GM18517 (cell line): ENCODE measurements around the gene ZCCHC7.
A peak's percentile ranks its signal among the peaks of the same experiment; 100 is the strongest.
"Not testable (repeated sequence)": the region's sequence is repeated elsewhere in the genome, so short reads cannot be mapped to it uniquely, and the experiment has no call there.

Source experiments
- ATAC-seq: cut with Tn5 transposase; IDR thresholded peaks from one replicate; pipeline ENCODE4 v1.9.1; 2021; ENCODE audit warnings: mild to moderate bottlenecking, moderate library complexity; ENCODE audit not compliant: unreplicated experiment

ZCCHC7 gene

DNA sequence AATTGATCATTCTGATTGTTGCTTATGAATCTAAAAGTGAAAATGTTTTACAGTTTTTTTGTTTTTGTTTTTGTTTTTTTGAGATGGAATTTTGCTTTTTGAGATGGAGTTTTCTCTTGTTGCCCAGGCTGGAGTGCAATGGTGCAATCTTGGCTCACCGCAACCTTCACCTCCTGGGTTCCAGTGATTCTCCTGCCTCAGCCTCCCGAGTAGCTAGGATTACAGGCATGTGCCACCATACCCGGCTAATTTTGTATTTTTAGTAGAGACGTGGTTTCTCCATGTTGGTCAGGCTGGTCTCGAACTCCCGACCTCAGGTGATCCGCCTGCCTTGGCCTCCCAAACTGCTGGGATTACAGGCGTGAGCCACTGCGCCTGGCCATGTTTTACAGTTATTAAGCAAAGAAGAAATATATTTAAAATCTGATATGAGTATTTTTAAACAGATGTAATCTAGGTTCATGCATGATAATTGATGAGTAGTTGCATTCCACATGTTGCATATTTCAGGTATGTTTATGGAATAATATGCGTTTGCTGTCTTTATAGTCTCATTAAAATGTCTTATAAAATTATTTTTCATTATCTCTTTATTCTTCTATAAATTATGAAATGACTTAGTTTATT is 171.4 kb downstream of the ZCCHC7 start:
- ATAC-seq: not testable (repeated sequence)

DNA sequence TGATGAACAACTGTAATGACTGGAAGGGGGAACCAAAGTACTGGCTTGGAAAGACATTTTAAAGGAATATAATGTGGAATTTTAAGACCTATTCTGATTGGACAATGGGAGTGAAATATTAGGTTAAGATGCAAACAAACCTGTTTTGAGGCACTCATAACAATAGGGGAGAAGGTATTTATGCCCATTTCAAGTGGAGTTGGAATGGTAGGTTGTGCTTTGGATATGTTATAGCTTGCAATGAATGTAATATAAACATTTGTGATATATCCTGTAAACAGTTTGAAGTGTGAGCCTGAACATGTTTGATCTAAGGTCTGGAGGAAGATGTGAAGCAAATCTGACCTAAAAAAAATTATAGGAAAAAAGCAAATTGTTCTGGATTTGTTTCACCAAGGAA is 172.5 kb downstream of the ZCCHC7 start:
- no peak for ATAC-seq

DNA sequence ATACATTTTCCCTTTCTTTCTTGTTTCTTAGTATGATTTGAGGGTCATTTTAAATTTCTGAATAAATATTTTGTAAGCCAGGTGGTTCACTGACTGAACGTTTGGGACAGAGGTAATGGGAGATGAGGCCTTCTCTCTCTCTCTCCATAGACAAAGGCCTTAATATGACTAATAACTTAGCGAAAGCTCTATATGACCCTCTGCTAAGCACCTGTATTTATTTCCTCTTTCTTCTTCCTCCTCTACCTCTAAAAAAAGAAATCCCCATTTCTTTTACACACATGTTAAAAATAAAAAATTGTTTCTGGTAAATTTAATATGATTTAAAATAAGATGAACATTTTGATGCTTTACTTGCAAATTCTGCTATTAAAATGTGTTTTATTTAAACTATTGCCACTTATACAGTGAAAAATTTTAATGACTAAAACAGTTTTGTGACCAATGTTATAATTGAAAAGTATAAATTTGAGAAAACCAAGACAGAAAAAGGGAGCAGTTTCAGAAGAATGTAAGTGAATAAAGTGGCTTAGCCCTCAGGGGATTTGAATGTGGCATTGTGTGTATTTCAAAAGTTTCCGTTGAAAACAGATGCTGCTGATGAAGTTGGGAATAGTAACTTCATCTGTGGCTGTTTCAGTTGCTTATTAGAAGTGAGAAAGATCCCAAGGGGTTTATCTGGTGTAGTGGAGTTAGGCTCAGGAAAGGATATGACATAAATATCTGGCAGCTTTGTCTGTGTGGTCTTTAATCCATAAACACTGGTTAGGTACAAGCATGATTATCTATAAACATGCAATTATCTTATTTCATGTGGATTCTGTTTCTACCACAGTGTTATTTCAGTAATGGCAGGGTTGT is 173.5 kb downstream of the ZCCHC7 start:
- ATAC-seq: peak; percentile 49

DNA sequence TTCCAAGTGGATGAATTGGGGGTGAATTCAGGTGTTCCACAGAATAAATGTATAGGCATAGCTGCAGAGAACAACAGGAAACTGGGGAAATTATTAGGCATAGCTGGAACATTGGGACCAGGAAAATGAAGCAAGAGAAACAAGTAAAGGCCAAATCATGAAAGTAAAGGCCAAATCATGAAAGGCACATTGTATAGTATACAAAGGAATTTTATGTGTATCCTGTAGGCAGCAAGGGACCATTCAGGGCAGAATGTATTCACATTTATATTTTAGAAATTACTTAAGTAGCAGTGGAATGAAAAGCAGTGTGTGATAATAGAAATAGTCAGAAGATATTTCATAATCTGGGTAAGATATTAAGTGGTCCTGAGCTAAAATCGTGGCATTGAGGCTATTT is 174.8 kb downstream of the ZCCHC7 start:
- no peak for ATAC-seq

DNA sequence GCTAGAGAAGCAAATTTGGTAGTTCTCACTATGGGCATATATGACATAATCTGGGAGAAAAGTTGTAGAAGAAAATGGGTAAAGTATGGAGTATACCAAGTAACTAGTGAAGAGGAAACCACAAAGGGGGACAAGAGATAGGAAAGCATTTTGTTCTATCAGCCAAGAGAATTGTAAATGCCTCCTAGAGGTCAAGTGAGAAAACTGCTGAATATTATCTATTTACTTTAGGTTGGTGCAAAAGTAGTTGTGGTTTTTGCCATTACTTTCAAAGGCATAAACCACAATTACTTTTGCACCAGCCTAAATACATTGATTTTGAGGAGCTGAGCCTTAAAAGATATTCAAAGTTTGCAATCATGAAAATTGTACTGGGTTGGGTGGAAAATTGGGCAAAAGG is 175.4 kb downstream of the ZCCHC7 start:
- no peak for ATAC-seq

DNA sequence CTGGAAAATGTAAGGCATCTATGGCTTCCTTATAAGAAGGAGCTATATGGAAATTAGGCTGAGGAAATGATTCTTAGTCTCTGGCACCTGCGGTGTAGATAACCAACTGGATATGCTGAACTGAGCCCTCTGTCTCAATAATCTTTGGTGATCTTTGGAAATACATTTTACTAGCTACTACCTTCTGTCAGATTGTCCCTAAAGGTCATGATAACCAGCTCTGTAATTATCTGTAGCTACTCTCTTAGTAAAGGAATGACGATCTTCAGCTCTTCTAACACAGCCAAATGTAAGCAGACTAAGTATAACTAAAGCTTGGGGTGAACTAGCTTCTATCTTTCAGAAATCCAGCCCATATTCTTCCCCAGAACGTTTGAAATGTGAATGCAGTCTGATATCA is 177.2 kb downstream of the ZCCHC7 start:
- ATAC-seq: no peak

DNA sequence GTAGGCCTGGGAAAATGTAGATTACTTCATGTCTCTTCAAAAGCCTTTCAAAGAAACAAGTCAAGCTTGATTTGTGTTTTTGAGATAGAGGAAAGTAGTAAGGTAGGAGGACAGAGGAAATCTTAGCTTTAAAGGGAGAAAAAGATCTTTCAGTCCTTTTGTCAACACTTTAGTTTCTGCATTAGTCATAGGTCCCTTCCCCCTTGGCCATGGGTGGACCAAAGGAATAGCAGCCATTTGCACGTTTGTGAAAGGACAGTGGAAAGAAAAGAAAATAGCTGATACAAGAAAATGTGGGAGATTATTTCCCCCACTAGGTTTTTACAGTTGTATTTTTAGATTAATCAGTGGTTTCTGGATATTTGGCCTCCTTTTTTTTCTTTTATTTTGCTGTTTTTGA is 180.2 kb downstream of the ZCCHC7 start:
- ATAC-seq: no peak

DNA sequence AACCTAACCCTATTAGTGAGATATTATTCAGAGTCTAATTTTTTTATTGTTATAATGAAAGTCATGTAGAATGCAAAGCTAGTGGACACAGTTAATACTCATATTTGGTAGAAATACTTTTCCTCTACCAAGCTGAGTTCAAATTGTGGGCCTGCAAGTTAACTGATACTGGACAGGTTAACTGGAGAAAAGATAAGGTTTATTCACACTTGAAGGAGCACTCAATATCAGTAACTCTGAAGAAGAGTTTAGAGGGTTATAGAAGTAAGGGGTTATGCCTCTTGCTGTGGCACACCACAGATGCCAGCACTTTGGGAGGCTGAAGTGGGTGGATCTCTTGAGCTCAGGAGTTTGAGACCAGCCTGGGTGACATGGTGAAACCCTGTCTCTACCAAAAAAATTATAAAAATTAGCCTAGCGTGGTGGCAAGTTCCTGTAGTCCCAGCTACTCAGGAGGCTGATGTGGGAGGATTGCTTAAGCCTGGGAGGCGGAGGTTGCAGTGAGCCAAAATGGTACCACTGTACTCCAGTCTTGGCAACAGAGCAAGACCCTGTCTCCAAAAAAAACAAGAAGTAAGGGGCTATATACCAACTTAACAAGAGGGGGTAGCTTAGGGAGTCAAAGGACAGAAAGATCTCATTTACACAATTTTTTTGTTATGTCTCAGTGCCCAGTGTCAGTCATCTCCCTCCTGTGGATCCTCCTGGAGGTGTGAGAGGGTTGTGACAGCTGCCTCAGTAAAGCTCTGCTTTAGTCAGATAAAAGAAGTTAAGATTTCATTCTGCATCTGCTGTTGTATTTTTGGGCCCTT is 180.9 kb downstream of the ZCCHC7 start:
- no peak for ATAC-seq

DNA sequence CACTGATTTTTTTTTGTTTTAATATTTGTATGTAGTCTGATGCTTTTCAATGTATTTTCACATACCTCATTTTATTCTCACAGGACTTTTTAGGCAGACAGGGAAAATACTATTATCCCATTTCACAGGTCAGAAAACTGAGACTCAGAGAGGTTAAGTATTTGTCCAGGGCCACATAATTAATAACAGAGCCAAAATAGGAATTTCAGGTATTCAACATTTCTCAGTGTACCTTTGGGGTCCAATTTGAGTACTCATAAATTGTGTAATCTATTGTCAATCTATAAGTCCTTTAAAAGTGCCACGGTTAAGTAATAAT is 181.4 kb downstream of the ZCCHC7 start:
- ATAC-seq: no peak

DNA sequence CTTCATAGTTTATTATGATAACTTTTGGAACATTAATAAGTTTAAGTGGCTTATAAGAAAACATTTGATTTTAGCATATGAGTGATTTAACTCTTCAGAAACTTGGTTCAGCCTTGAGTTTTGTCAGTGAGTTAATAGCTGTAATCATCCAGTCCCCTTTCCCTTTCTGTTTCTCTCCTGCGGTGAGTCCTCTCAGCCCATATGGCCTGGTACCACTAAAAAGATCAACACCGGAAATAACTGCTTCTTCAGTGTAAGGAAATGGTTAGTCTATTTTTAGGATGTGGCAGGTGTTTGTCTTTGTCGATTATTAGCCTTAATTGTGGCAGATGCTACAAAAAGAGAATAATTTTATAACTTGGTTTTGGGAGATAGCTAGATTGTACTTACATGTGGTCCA is 181.9 kb downstream of the ZCCHC7 start:
- peak; percentile 83 for ATAC-seq

DNA sequence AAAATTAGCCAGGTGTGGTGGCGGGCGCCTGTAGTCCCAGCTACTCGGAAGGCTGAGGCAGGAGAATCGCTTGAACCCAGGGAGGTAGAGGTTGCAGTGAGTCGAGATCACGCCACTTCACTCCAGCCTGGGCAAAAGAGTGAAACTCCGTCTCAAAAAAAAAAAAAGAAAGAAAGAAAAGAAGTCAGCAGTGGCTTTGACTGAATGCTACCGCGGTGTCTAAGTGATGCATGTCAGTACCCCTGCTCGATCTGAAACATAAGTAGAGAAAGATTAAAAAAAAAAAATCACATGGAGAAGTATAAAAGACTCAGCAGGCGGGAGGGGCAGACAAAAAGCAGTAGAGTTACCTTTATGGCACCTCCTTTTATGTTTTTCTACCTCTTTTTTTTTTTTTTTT is 182.9 kb downstream of the ZCCHC7 start:
- ATAC-seq: not testable (repeated sequence)

DNA sequence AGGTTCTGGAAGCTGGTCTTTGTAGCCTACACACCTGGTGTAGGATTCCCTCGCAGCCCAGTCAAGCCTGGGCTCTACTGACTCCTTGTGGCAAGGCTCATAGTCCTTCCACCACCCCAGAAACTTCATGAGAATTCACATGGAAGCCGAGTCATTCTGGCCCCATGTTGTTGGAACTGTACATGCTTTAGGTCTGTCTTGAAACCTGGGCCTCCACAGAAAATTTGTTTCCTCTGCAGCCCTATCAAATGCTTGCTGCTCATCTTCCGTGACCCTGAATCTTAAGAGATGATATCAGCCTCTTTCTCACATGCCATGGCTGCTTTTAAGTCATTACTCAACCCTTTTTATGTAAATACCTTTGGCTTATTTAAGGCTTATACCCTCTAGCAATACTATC is 188.8 kb downstream of the ZCCHC7 start:
- ATAC-seq: no peak

DNA sequence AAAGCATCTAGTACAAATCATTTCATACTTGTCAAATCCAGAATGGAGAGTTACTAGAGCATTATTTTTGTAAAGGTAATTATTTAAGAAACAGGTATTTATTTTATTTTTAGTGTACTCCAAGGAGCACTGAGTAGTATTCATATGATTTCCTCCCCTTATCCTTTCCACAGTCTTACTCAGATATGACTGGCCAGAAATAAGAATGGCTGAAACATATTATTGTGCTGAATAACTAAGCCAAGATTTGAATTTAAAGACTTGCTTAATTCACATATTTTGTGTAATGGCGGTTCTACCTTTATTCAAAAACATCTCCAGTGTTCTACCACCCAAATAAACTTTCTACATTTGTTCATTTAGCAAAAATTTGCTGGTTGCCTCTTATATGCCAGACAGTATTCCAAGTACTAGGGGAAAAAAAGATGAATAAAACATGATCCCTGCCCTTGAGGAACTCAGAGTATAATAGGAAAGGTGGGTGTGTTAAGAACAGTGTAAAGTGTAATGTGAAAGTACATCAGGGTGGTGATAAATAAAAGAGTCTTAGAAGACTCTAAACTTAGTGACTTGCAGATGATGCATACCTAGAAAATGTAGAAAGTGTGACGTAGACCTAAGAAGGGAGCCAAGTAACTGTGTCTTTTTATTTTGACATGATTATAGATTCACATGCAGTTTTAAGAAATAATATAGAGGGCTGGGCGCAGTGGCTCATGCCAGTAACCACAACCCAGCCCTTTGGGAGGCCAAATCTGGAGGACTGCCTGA is 191.7 kb downstream of the ZCCHC7 start:
- ATAC-seq: no peak

DNA sequence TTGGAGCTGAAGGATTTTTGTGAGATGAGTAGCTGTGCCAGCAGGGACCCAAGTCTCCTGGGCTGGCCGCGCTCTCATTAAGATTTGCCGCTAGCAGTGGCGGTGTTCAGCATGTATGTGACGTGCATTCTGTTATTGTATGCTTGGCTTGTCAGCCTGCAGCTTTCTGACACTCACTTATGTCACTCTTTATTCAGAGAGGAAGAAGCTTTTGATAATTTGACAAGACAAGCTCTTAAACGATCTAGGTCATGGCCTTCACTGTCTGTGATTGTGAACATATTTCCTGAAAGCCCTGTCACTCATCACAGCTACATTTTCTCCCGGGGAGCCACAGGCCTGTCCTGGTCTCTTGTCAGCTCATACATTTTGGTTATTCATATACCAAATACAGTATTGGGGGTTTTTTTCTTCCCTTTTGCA is 203.9 kb downstream of the ZCCHC7 start:
- ATAC-seq: peak; percentile 58

DNA sequence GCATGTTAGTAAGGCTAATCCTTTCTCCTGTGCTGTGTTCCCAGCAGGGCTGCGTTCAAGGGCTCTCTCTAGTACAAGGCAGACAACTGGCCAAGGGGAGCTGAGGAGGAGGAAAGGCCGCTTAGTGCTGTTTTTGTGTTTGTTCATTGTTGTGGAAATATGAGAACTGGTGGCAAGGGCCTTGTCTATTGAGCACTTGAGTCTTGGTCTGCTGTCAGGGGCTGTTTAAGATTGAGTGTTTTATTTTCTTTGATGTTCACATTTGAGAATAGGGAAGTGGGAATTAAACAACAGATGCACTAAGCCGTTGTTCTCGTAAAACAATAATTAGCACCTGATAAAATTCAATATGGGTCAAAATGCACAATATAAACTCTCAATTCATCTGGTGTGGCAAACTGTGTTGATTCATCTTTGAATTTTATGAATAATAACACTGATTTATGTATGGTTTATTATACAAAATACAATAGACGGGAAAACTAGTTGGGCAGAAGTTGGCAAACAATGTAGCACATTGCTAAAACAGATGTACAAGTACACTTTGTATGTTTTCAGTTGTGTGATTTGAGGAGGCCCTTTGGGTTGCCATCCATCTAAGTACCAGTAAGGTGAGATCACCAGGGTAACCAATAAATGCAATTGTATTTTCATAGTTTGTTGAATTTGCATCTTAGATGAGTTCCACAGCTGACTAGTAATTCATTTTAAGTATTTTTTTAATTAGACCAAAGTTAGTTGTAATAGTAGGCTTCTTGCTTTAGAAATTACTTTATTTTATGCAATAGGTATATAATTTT is 204.5 kb downstream of the ZCCHC7 start:
- ATAC-seq: no peak

DNA sequence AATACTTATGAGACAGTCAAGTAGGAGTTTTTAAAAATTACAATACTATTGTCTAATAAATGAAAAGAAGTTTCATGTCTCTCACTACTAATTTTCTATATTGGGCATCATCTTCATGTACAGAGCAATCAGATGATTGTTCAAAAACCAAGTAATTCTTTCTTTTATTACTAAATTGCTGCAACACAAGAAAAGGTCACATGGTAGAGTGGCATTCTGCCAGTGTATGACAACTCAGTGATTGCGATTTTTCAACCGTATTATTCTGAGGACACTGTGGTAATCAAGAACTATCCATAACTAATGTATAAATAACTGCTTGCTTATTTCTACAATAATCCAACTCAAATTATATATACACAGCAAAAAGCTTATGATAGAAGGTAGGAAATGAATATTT is 205.4 kb downstream of the ZCCHC7 start:
- no peak for ATAC-seq

DNA sequence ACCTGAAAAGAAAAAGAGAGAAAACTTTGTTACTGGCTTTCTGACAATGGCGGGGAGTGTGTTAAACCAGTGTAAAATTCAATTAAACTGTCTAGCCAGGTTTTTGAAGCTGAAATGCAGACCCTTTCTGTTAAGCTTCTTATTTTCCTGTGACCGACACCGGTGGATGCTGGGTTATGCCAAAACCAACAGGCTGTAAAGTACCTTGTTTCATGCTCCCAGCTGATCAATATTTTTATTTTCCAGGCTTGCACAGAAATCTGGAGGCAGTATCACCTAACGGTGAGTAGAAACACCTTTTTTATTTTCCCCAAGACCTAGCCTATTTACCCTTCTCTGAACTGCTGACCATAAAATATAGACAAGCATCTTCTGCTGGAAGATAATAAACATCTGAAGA is 207.2 kb downstream of the ZCCHC7 start:
- no peak for ATAC-seq

DNA sequence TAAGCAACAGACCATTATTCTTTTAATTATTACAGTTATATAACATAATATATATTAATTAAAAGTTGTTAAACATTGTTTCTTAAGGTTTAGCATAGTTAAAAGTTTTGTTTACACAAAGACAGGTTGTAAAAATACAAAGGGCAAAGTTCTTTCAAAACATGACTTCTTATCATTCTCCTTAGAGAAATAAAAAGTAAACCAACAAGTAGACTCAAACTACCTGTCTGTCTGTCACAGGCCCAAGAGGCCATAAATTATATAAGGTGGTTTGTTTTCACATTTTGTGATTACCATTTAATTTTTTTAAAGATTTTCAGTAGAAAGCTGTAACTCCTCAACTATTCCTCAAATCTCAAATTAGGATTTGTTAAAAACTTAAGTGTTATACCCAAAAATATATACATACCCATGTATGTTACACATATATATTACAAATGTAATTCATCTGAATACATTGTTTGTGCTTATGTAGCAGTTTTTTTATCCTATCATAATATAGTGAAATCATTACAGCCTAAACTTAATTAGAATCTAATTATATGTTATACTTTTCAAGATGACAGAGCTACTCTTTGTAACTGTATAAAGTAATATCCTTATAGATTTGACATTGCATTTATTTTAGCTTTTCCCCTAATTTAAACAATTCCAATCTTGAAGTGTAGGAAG is 208.3 kb downstream of the ZCCHC7 start:
- ATAC-seq: no peak

DNA sequence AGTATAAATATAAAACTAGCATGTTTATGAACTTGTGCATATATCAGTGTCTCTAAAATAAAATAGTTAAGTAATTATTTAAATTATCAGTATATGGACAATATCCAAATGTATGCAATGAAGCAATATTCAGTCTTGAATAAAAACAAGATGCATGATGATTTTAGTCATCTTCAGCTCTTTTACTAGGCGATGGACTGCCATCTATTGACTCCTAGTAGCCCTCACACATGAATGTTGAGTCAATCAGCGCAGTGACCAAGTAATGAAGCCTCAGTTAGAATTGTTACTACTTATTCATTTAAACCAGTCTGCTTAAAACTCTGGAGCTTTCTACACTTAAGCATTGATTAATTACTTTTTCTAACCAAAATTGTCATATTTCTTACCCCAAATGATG is 209.2 kb downstream of the ZCCHC7 start:
- ATAC-seq: peak; percentile 43

DNA sequence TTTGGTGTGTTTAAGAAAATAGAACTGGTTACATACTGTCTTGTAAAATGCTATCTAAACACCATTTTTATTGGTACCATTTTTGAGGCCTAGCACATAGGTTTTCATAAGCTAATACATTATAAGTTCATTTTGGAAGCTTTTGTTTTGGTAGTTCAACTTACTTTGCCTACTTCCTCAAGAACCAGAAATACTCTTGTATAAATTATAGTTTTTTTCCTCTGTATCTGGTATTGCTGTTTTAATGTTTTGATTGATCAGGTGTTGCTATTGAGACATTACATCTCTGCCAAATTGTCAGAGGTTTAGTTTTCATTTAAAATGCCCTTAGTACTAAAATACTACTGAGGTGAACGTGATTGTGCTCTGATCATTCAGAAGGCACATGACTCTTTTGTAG is 211.5 kb downstream of the ZCCHC7 start:
- no peak for ATAC-seq
